ENCODE results near the gene RECQL.

RECQL gene

GRCh38 chr12:21539797-21540196 is 38.4 kb upstream of the RECQL start:
- no peak overlapping the region for H3K4me3 ChIP-seq (ENCODE audit: low read depth, low read length)
- TF ChIP-seq CTCF (IDR thresholded peaks at IDR 0.05; ENCODE audit: low read depth, low read length) = no peak

GRCh38 chr12:21538061-21538653 is 36.7 kb upstream of the RECQL start:
- TF ChIP-seq CTCF (IDR thresholded peaks at IDR 0.05; ENCODE audit: low read depth, low read length) = no peak
- no peak overlapping the region for H3K4me3 ChIP-seq (ENCODE audit: low read depth, low read length)

GRCh38 chr12:21529456-21529855 is 28.0 kb upstream of the RECQL start:
- no peak for TF ChIP-seq CTCF (IDR thresholded peaks at IDR 0.05; ENCODE audit: low read depth, low read length)
- H3K4me3 ChIP-seq (ENCODE audit: low read depth, low read length) = no peak overlapping the region

- H3K4me3 ChIP-seq (ENCODE audit: low read depth, low read length) = no peak overlapping the region
- TF ChIP-seq CTCF (IDR thresholded peaks at IDR 0.05; ENCODE audit: low read depth, low read length) = no peak
Measured at GRCh38 chr12:21528953-21529352, 27.5 kb upstream of the RECQL start.

GRCh38 chr12:21527451-21528180 is 26.2 kb upstream of the RECQL start:
- TF ChIP-seq CTCF (IDR thresholded peaks at IDR 0.05; ENCODE audit: low read depth, low read length) = no peak
- H3K4me3 ChIP-seq (ENCODE audit: low read depth, low read length) = peak overlapping the region; percentile 57

- peak overlapping the region; percentile 57 for H3K4me3 ChIP-seq (ENCODE audit: low read depth, low read length)
- no peak for TF ChIP-seq CTCF (IDR thresholded peaks at IDR 0.05; ENCODE audit: low read depth, low read length)
Measured at GRCh38 chr12:21526721-21527345, 25.4 kb upstream of the RECQL start.

- H3K4me3 ChIP-seq (ENCODE audit: low read depth, low read length) = peak within 1 kb of the TSS; percentile 57
Measured at GRCh38 chr12:21526053-21526452, 24.6 kb upstream of the RECQL start, which contains the start of gene SPX. Gene SPX, plus strand, starts transcription at chr12:21526296. Its CDS starts 177 bp downstream, at chr12:21526473.

More at GRCh38 chr12:21526053-21526452, 24.6 kb upstream of the RECQL start, which contains the start of gene SPX:
- TF ChIP-seq CTCF (IDR thresholded peaks at IDR 0.05; ENCODE audit: low read depth, low read length) = no peak

All from WI38 (cell line).